Thyroid gland (tissue), 4 donors: ENCODE results near the gene LDLRAD3.

ENCODE experiments used
- POLR2A ChIP-seq, 2 donors: fragments of 450-650 bp; IDR thresholded peaks; one replicate each; pipeline ENCODE4 v1.6.1; 2017; ENCODE audit warnings: antibody characterized with exemption in 2 of 2, mild to moderate bottlenecking in 2 of 2, moderate library complexity in 1 of 2
- TF ChIP-seq, protein P1 (sequence below), 6 experiments: fragments of 200-600 bp in 3 of 6; fragments of 450-650 bp in 3 of 6; sonication (generic) in 3 of 6; IDR thresholded peaks; one replicate each; pipeline ENCODE4 v1.5.1; 2016 to 2019; ENCODE audit warnings: antibody characterized with exemption in 6 of 6, mild to moderate bottlenecking in 2 of 6, inconsistent platforms in 1 of 6, moderate library complexity in 1 of 6

DNA sequence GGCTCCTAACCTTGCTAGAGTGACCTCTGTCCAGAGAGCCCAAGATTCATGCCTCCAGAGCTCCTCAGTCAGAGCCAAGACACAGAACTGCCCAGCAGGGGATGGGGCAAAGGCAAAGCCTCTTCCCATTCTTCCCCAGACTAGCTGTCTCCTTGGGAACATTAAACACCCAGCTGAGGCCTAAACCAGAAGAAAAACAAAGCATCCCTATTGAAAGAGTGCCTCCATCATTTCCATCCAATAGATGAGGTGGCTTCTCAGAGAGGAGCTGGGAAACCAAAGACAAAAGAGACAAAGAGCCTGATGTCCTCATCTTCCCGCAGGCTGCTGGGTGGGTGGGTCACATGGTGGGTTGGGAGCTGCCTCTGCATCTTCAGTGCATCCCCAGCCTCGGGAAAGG is 308.0 kb downstream of the LDLRAD3 start:
- TF ChIP-seq, protein P1, sequence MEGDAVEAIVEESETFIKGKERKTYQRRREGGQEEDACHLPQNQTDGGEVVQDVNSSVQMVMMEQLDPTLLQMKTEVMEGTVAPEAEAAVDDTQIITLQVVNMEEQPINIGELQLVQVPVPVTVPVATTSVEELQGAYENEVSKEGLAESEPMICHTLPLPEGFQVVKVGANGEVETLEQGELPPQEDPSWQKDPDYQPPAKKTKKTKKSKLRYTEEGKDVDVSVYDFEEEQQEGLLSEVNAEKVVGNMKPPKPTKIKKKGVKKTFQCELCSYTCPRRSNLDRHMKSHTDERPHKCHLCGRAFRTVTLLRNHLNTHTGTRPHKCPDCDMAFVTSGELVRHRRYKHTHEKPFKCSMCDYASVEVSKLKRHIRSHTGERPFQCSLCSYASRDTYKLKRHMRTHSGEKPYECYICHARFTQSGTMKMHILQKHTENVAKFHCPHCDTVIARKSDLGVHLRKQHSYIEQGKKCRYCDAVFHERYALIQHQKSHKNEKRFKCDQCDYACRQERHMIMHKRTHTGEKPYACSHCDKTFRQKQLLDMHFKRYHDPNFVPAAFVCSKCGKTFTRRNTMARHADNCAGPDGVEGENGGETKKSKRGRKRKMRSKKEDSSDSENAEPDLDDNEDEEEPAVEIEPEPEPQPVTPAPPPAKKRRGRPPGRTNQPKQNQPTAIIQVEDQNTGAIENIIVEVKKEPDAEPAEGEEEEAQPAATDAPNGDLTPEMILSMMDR (IDR thresholded peaks at IDR 0.05) = no peak
- no peak for TF ChIP-seq POLR2A (IDR thresholded peaks at IDR 0.05)
